NCI-H82 (cell line): ENCODE measurements around the gene FAM3A.

Experiments
- DNase-seq: peaks from one replicate; lab custom pipeline; 2025; lab: John Stamatoyannopoulos, UW

The FAM3A gene

DNA sequence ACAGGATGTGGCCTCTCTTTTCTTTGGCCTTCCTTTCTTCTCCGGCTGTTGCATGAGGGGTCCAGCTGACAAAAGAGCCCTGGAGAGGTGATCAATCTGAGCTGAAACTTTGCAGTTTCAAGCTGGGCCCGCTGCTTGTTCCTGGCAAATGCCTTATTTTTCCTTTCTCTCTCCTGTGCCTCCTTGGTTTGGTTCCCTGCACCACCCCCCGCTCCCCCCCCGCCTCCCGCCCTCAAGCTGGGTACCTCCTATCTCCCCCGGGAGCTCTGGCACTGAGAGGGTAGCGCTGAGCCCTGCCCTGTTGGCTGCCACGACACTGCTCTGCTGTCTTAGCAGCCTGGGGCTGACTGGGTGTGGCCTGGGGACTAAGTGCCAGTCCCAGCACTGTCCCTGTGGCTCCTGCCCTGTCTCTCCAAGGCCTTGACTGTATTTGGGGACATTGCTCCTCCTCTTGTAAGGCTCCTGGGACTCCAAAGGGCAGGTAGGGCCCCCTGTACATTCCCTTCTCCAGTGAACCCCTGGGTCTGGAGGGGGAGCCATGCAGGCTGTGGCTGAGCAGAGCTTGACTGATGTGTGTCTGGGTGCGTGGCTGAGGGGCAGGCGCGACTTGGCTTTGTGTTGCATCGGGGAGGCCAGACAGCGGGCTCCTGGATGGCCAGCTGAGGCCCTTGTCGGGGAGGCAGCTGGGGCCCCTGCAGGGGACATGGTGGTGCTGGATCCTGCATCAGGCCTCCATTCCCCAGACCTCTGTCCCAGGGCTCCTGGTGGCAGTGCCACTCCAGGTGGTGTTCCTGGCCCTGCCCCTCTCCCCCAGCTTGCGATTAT, 56.9 kb downstream of the FAM3A start:
- DNase-seq: peak; percentile 59

- peak; percentile 54 for DNase-seq
Observed at GRCh38 chrX:154458116-154458953, 57.7 kb downstream of the FAM3A start, which contains the start of gene PLXNA3. PLXNA3 (plus strand) TSS chrX:154458281; CDS start chrX:154460184, 1,903 bp downstream.

- DNase-seq: peak; percentile 63
Observed at GRCh38 chrX:154457491-154458115, 58.4 kb downstream of the FAM3A start.
